ENCODE measurements around the gene CRYZL1.

The CRYZL1 gene

GRCh38 chr21:33558777-33559421, 82.6 kb downstream of the CRYZL1 start:
- no peak for DNase-seq

GRCh38 chr21:33557447-33557846, 84.1 kb downstream of the CRYZL1 start:
- DNase-seq, result no peak

- no peak for DNase-seq
Measured at GRCh38 chr21:33554982-33555344, 86.6 kb downstream of the CRYZL1 start.

- DNase-seq, result no peak
Measured at GRCh38 chr21:33554236-33554981, 87.1 kb downstream of the CRYZL1 start.

- no peak for DNase-seq
Measured at GRCh38 chr21:33552999-33553598, 88.4 kb downstream of the CRYZL1 start.

GRCh38 chr21:33552093-33552998, 89.2 kb downstream of the CRYZL1 start:
- no peak for DNase-seq

- no peak for DNase-seq
Measured at GRCh38 chr21:33551664-33552063, 89.9 kb downstream of the CRYZL1 start.

- no peak for DNase-seq
Measured at GRCh38 chr21:33550772-33551660, 90.5 kb downstream of the CRYZL1 start.

- DNase-seq, result no peak
Measured at GRCh38 chr21:33549848-33550771, 91.4 kb downstream of the CRYZL1 start.

- DNase-seq, result no peak
Measured at GRCh38 chr21:33546086-33546485, 95.5 kb downstream of the CRYZL1 start.

GRCh38 chr21:33544451-33545195, 96.9 kb downstream of the CRYZL1 start:
- no peak for DNase-seq

GRCh38 chr21:33543505-33544129, 97.9 kb downstream of the CRYZL1 start:
- DNase-seq, result no peak

GRCh38 chr21:33542640-33543504, 98.7 kb downstream of the CRYZL1 start, which contains the start of gene SON:
SON (plus strand) TSS chr21:33543038; CDS start chr21:33543093, 55 bp downstream.
- peak; percentile 97 for DNase-seq

GRCh38 chr21:33541756-33542639, 99.5 kb downstream of the CRYZL1 start, which contains the start of gene GART:
GART (minus strand) TSS chr21:33542117; CDS start chr21:33539315, 2,802 bp downstream.
- peak; percentile 73 for DNase-seq

- no peak for DNase-seq
Measured at GRCh38 chr21:33541105-33541711, 100.3 kb downstream of the CRYZL1 start.

- no peak for DNase-seq
Measured at GRCh38 chr21:33540711-33541104, 100.8 kb downstream of the CRYZL1 start.

GRCh38 chr21:33539616-33540015, 101.9 kb downstream of the CRYZL1 start:
- DNase-seq, result no peak

Data from activated CD4-positive, alpha-beta T cell treated with anti-CD3 and anti-CD28 coated beads, Interleukin-2, amount 50 U/mL, for 1 hour (primary cell).